HS-5 (cell line): ENCODE measurements around the gene PCBP4.
"Not testable (repeated sequence)": the region's sequence is repeated elsewhere in the genome, so short reads cannot be mapped to it uniquely, and the experiment has no call there.

Source experiments
- DNase-seq: peaks from one replicate; pipeline ENCODE4 v3.0.0-alpha.2; 2012; ENCODE audit warnings: low read depth

PCBP4 gene

DNA sequence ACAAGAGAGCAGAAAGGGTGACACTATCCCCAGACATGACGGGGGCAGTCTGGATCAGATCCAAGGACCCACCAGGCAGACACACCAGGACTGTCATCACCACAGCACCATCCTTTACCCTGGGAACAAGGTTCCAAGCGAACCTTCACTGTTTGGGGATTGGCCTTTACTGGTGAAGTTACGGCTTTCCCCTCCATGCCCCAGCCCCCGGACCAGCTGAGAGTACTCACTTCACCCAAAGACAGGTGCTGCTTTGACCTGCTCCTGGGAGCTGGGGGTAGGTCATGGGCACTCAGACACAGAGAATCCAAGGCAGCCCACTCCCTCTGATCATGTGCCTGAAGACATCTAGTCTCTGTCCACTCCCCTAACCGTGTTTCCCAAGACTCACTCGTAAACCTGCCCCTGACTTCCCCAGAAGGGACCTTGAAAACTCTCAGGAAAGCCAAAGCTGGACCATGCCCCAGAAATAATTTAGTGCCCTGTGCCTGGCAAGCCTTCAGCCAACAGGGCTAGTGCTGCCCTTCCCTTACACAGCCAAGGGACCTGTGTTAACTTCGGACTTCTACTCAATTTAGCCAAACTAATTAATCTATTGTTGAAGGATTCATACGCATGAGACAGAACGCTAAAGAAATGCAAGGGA is 28.4 kb downstream of the PCBP4 start:
- no peak for DNase-seq

GRCh38 chr3:51937611-51938450 is 29.4 kb downstream of the PCBP4 start:
- DNase-seq: no peak

- no peak for DNase-seq
Observed at GRCh38 chr3:51937014-51937413, 30.2 kb downstream of the PCBP4 start.

- no peak for DNase-seq
Observed at GRCh38 chr3:51935886-51936755, 31.1 kb downstream of the PCBP4 start.

GRCh38 chr3:51934991-51935885 is 32.0 kb downstream of the PCBP4 start:
- no peak for DNase-seq

DNA sequence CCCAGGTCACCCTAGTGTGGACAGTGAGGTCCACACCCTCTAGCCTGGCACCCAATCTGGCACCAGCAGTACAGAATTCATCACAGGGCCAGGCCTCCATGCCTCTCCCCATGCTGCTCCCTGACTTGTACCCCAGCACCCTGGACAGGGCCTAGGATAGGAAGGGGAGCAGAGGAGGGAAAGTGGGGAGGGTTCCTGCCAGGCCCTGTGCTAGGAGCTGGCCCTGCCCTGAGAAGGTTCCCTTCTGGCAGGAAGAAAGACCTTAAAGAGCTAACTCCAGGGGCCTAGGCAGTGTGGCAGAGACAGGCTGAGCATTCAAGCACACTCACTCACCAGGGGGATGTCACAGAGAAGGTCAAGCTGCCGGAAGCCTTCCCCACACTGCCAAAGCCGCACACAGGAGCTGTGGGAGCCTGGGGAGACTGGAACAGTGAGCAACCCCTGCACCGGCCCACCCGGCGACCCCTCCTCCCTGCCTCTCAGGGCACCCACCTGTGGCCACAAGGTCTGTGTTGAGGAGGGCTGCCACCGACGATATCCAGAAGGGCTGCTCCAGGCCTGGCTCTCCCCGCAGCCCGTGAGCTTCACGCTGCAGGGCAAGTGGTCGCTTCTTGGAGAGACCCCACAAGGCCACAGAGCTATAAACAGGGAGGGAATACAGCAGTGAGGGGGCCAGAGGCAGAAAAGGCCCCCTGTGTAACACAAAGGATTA is 33.0 kb downstream of the PCBP4 start:
- no peak for DNase-seq

GRCh38 chr3:51933471-51934138 is 33.6 kb downstream of the PCBP4 start:
- no peak for DNase-seq

DNA sequence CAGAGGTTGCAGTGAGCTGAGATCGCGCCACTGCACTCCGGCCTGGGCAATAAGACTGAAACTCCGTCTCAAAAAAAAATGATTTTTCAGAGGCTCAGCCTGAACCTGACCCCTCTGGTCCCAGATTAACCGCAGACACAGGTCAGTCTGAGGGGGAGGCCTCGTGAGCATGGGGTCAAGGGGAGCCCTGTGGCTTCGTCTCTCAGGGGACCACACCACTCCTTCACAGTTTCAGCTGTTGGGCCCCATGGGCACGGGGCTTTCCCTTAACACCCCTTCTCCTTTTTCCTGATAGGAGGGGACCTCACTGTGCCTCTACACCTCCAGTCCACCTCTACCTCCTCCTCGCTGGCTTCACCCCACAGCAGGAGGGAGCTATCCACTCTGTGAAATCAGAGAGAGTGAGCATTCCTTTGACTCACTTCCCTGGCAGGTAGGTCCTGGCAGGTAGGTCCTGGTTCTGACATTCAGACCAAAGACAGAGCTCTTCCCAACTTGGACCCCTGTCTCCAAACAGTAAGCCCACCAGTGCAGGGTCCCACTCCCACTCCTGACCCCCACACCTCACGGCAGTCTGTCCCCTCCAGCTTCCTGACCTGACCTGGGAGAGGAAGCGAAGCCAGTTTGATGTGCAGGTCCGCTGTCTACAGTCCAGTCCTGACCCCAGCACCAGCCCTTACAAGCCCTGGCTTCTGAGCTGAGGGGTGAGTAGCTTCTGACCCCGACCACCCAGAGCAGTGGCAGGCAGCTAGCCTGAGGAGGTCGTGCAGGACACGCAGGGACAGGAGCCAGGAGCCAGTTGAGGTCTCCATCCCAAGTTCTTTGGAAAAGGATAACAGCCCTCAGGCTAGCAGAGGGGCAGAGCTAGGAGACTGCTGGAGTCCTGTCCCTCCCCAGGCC is 34.5 kb downstream of the PCBP4 start:
- DNase-seq: no peak

DNA sequence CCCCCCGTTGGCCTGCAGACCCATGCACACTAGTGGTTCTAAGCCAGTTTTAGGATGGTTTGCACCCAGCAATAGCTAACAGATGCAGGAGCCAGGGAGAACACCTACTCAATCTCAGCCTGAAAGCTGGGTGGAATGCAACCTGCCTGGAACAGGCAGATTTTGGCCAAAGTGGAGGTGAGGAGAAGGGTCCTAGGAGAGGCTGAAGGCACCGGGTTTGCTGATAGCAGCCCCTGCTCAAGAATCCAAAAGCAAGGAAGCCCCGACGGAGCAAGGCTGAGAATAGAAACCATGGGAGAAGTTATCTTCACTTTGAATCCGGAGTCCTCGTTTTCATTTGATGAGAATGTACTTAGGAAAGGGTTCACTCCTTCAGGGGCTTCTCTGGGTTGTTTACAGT is 35.5 kb downstream of the PCBP4 start:
- DNase-seq: no peak

DNA sequence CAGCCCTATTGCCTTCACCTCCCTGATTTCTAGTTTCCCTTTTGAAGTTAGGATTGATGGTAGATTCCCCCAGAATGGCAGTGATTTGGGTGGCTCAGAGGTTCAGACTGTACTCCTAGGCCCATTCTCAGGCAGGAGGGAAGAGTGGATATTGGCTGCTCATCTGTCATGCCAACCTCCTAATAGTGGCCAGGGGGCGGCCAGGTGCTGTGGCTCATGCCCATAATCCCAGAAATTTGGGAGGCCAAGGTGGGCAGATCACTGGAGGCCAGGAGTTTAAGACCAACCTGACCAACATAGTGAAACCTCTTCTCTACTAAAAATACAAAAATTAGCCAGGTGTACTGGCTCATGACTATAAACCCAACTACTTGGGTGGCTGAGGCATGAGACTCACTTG is 36.8 kb downstream of the PCBP4 start:
- DNase-seq: no peak

DNA sequence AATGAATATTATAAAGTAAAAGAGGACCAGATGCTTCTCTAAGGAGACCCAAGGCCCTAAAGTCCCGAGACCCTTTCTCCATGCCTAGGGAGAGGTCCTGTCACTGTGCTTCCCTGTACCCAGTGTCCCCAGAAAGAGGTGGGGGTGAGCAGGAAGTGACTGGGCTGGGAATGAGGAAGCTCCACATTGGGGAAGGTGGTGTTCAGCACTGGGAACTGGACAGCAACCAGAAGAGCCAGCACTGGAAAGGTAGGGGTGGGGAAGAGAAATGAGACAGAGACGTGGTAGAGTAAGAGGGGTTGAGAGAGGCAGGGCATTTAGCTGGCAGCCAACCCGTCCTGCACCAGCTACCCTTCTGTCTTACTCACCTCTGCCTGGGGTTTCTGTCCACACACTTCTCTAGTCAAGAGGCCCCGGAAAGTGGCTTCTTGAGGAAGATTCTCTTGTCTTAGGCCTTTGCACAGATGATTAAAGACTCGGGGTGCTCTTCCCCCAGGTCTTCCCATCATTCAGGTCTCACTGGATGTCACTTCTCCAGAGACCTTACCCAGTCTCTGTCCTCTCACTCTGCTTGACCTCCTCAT is 37.7 kb downstream of the PCBP4 start:
- no peak for DNase-seq

- DNase-seq: not testable (repeated sequence)
Observed at GRCh38 chr3:51928981-51929380, 38.3 kb downstream of the PCBP4 start.

DNA sequence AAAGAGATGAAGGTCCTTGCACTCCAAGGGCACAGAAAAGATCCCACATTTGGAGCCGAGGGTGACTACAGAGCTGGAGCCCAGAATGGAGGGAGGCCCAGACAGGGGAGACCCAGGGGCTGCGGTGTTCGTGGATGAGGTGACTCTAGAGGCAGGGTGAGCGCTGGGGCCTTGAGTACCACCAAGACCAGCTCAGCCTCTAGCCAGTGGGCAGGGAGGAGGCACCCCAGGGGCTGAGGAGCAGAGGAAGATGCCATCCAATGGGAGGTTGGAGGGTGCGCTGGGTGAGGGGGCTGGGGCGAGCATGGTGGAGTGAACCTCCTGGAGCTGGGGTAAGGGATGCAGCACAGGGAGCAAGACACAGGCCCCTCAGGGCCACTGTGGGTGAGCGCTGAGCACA is 38.8 kb downstream of the PCBP4 start:
- no peak for DNase-seq

- no peak for DNase-seq
Observed at GRCh38 chr3:51927061-51927977, 39.9 kb downstream of the PCBP4 start.

DNA sequence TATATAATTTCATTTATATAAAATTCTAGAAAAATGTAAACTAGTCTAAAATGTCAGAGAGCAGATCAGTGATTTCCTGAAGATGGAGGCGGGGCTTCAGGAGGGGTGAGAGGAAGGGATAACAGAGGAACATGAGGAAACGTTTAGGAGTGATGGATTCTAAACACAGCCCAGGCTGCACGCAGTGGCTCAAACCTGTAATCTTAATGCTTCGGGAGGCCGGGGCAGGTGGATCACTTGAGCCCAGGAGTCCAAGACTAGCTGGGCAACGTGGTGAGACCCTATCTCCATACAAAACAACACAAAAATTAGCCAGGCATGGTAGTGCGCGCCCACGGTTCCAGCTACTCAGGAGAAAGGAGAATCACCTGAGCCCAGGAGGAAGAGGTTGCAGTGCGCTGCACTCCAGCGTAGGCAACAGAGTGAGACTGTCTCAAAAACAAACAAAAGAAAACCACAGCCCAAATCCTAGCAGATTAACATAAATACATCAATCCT is 46.1 kb downstream of the PCBP4 start:
- no peak for DNase-seq

DNA sequence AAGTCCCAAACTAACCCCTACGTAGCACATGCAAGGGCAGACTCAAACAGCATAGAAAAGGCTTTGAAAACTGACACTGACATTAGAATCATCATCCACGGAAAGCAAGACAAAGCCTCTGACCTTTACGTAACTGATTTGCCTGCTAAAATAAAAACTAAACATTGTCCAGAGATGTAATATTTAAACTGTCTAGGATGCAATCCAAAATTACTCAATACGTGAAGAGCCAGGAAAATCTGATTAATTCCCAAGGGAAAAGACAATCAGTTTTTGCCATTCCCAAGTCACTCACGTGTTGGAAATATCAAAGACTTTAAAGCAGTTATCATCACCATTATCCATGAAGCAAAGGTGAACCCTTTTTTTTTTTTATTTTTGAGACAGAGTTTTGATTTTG is 50.8 kb downstream of the PCBP4 start:
- no peak for DNase-seq

- no peak for DNase-seq
Observed at GRCh38 chr3:51908026-51908425, 59.2 kb downstream of the PCBP4 start.
